ENCODE data around the gene MCTP1.
"Not testable (repeated sequence)": the region's sequence is repeated elsewhere in the genome, so short reads cannot be mapped to it uniquely, and the experiment has no call there.

Gene MCTP1

DNA sequence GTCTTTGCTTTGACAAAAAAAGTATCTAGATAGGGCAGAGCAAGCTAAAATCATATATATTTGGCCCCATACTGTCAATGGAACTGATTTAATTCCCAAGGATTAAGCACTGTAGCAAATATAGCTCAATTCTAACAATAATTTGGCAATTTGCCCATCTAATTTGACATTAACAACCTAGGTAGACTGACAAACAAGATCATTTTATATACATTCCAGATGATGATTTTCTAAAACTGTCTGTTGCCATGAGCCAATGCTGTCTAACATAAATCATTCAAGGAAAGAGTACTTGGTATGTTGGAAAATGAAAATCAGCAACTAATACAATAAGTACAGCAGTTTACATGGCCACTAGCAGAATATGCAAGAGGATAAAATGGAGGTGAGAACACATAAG is 32.1 kb downstream of the MCTP1 start:
- DNase-seq (ENCODE audit: low read depth in 3 of 3): no peak

DNA sequence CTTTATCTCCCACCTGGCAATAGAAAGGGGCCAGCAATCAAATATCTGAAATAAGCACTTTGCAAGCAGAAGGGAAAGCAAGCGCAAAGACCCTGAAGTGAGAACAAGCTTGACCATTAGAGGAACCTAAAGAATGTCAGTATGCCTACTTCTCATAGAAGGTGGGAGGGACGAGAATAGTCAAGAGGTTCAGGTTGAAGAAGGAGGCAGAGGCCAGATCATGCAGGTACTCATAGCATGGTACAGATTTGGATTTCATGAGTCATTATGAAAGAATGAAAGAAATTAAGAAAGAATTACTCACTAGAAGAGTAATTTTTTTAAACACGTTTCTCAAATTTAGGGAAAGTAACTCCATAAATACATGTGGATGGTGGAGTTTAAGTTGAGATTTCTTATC is 33.7 kb downstream of the MCTP1 start:
- DNase-seq (ENCODE audit: low read depth in 3 of 3): no peak

DNA sequence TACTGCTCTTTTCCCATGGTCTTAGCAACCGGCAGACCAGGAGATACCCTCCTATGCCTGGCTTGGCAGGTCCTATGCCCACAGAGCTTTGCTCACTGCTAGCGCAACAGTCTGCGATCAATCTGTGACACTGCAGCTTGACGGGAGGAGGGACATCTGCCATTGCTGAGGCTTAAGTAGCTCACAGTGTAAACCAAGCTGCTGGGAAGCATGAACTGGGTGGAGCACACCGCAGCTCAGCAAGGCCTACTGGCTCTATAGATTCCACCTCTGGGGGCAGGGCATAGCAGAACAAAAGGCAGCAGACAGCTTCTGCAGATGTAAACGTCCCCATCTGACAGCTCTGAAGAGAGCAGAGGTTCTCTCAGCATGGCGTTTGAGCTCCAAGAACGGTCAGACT is 40.4 kb downstream of the MCTP1 start:
- DNase-seq (ENCODE audit: low read depth in 3 of 3): no peak

DNA sequence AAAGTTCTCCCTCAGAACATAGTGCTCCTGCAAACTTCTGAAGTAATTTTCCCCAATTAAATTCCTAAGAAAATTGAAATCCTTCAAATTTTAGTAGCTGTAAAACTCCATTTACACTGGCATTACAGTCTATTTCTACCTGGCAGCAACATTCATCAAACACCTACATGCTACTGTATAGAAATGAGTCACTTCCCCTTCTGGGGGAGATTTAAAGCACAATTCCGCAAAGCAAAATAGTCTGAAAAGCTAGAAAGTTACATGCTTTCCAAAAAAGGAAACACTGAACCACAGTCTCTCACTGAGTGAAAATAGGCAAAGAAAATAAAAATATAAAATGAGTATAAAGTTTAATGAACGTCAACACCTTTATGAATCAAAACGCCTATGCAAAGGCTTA is 43.3 kb downstream of the MCTP1 start:
- no peak for DNase-seq (ENCODE audit: low read depth in 3 of 3)

DNA sequence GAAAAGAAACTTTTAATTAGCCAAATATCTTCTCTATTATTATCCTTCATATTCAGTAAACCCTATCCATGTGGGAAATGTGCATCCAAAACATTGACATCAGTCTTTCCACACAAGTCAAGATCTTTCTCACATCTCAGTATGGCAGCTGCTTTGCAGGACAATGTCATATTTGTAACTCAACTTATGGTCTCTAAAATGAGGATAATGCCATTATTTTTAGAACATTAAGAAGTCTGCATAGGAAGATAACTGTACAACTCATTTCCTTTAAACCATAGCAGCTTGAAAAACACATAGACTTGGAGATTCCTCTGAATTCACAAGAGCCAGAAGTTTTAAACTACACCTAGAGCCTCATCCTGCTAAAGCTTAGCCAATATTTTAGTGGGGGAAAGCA is 43.7 kb downstream of the MCTP1 start:
- no peak for DNase-seq (ENCODE audit: low read depth in 3 of 3)

DNA sequence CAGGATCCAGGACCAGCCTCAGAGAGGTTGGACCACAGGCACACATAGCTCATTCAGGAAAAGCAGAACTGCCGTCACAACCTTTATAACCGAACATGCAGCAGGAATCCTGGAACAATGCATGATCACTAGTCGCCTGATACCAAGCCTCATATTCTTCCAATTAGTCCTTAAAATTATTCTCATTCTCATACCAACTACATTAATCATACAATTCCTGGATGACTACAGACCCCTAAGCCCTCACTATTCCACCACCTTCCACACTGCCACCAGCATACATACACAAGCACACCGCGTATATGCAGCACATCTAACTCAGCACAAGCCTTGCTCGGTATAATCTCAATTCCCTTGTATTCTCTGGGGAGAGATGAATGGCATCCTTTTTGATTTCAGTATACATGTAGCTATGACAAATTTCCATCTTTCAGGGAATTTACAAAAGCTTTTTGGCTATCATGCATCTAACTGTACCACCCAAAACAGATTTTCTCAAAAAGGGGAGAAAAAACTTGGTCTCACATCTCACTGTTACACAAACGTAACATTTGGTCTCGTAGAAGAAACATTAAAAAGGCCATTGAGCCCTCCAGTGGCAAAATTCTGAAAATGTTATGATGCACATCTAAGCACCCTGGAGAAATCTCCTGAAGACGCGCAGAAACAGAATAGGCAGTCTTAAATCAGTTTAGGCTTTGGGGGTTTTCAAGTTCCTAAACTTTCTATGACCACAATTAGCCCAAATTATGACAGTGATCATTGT is 46.2 kb downstream of the MCTP1 start:
- DNase-seq (ENCODE audit: low read depth in 3 of 3): no peak

DNA sequence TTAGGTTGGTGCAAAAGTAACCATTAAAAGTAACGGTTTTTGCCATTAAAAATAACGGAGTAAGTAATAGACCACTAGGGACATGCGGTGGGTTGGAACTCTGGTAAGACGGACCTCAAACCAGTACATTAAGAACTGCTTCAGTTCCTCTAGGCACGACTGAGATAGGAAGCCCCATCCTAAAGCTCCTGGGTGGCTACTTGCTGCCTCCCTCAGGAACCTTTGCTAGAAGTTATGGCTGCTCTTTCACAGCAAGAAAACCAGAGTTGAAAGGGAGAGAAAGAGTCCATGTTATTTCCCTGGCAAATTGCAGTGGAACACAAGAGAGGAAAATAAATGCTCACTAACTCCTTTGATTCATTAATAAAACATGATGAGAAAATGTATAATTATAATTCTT is 47.6 kb downstream of the MCTP1 start:
- DNase-seq (ENCODE audit: low read depth in 3 of 3): no peak

DNA sequence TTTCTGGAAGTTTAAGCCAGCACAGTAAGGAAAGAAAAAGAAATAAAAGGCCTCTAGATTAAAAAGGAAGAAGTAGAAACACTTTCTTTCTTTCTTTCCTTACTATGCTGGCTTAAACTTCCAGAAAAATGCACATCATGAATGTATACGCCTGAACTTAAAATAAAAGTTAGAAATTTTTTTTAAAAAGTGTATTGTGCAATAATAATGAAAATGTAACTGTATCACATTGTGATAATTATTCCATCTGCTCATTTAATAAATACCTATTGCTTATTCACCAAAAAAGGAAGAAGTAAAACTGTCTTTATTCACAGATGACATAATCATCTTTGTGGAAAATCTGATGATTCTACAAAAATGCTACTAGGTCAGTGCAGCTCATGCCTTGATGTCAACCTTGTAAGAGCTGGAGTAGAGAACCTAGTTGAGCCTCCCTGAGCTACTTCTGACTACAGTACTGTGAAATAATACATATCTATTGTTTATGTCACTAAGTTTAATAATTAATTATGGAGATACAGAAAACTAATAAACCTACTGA is 49.4 kb downstream of the MCTP1 start:
- DNase-seq (ENCODE audit: low read depth in 3 of 3): no peak

DNA sequence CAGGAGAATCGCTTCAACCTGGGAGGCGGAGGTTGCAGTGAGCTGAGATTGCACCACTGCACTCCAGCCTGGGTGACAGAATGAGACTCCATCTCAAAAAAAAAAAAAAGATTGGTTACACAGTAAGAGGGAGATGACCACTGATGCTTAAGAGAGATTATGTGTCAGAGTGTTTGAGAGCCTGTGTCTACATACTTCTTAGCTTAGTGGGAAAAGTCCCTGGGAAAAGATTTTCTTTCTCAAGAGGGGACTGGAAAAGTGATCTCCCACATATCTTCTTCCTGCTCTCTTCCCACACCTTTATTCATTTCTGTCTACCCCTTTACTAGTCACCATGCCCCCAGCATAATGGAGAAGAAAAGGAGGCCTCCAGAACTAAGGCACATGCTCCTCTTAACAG is 55.2 kb downstream of the MCTP1 start:
- no peak for DNase-seq (ENCODE audit: low read depth in 3 of 3)

DNA sequence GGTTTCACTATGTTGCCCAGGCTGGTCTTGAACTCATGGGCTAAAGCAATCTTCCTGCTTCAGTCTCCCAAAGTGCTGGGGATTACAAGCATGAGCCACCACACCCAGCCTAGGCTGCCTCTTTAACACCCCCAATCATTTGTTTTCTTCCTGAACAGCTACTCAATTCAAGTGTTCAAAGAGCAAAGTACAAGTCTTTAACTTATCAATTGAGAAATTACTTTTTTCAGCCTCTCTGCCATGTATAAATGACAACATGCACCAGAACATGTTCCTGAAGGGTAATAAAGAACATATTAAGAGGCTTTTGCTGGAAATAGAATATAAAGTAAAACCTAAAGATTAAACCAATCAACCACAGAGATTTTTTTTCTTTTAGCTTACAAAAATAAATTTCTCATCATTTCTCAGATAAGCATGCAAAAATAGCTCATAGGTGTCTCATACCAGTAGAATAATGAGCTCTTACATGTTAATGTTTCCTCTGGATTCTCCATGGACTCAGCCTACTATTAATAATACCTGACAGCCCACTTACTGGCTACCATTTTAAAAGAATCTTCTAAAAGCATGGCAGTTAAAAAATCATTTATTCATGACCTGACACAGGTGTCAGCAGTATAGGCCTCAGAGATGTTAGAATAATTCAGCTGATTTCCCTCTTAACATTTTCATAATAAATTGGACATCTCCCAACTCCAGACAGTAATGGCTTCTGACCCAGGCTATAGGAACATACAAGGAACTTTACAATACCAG is 60.0 kb downstream of the MCTP1 start:
- no peak for DNase-seq (ENCODE audit: low read depth in 3 of 3)

DNA sequence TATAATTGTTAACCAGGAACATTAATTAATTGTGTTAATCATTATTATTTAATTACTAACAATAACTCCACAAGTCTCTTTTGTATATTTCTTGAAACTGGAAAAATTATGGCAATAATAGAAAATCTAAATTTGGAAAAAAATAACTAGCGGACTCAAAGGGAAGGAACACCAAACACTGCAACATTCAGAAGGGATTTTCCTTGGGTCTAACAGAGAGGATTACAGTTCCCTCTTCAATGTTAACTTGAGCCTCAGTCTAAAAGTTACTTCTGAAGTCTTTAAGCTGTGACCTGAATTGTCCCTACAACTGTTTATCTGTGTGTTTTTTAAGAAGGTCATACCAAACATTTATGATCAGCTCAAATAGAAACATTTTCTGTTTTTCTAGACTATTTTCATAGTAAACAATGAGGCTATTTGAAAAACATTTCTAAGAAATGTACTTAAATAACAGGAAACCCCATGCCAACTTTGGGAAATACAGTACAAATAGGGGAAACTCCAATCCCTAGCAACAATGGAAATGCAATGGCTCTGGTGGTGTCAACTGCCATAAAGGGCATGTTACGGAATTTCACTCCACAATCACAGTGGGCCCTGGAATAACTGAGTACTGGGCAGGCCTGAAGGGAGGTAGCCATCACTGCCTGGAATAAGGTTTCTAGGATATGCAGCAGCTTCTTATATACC is 61.2 kb downstream of the MCTP1 start:
- no peak for DNase-seq (ENCODE audit: low read depth in 3 of 3)

DNA sequence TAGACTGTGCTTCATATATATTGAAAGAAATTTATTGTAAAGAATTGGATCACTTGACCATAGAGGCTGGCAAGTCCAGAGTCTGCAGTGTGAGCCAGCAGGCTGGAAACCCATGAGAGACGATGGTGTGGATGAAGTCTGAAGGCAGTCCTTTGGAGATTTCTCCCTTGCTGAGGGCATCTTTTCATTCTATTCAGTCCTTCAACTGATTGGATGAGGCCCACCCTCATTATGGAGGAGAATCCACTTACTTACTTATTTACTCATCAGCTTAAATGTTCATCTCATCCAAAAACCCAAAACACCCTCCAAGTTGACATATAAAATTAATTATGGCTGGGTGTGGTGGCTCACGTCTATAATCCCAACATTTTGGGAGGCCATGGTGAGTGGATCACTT is 62.1 kb downstream of the MCTP1 start:
- DNase-seq (ENCODE audit: low read depth in 3 of 3): no peak

DNA sequence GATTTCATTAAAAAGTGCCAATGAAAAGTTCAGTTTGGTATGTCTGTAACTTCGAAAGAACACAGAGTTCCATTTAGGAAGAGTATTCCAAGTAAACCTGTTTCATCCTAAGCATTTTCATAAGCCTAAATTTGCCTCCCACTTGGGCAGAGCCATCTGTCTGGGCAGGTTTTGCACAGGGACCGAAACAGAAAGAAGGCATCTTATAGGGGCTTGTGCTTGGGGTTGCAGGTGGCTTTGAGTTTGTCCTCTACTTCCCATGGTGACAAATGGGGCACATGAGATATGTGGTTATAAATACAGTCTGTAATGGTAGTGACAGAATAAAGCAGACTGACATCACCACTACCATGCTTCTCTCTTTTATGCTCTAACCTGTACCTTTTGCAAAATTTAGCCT is 63.7 kb downstream of the MCTP1 start:
- DNase-seq (ENCODE audit: low read depth in 3 of 3): no peak

DNA sequence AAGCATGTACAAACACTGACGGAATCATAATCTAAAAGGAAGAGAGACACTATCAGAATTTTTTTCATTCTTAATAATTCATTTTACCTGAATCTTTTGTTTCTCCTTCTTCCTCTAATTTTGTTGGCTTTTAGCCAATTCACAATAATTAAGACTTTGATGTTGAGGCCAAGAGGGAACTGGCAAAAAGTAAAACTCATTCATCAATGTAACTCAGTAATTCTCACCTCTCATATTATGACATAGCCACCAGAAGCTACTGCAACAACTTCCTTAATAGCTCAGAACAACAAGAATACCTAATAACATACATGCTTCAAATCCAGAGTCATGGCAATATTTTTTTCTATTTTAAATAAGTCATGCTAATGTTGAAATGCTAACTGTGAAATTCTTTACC is 64.5 kb downstream of the MCTP1 start:
- DNase-seq (ENCODE audit: low read depth in 3 of 3): no peak

DNA sequence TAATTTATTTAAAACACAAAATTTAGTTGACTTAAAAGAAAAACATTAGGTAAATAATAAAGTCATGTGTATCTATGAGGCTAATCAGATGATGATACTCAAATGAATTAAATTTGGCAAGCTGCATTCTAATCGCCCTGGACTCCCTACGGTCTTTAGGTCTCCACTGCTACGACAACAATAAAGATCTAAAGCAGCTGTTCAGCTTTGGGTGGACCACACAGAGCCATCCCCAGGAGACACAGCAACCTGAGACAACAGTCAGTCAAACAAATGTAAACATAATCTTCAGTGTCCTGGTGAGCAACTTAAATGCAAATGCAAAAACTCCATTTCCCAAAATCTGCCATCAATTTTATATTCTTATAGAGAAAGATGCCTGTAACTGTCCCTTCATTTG is 65.5 kb downstream of the MCTP1 start:
- no peak for DNase-seq (ENCODE audit: low read depth in 3 of 3)

DNA sequence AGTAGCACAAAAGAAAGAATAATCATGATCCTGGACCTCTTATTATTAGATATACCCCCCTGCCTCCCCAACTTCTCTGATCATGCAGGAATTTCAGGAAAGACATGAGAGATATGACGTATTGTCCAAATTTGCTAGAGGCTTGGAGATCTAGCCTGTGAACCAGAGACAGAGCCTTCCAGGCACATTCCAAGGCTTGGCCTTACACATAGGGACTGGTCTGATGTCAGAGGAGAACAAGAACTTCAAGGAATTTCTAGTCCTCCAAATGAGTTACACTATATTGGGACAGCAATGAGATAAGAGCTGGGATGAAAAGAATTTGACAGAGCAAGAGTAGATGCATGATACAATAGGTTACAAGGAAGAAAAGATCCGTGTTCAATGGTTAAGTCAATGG is 67.0 kb downstream of the MCTP1 start:
- DNase-seq (ENCODE audit: low read depth in 3 of 3): no peak

DNA sequence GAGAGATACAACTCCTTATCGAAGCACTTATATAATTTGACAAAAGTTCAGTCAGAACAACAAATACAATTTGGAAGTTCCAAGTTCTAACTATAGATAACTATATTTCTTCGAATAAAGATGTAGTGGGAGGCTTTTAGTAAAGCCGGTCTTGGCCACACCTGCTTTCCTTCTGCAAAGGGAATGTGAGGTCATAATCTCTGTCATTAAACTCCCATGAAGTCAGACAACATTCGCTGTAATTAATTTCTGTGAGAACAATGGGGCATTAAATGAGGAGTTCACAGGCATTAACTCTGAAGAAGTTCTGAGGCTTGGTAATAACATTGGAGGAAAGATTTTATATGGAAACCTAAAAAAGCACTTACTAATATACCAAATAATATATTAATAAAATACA is 67.5 kb downstream of the MCTP1 start:
- no peak for DNase-seq (ENCODE audit: low read depth in 3 of 3)

DNA sequence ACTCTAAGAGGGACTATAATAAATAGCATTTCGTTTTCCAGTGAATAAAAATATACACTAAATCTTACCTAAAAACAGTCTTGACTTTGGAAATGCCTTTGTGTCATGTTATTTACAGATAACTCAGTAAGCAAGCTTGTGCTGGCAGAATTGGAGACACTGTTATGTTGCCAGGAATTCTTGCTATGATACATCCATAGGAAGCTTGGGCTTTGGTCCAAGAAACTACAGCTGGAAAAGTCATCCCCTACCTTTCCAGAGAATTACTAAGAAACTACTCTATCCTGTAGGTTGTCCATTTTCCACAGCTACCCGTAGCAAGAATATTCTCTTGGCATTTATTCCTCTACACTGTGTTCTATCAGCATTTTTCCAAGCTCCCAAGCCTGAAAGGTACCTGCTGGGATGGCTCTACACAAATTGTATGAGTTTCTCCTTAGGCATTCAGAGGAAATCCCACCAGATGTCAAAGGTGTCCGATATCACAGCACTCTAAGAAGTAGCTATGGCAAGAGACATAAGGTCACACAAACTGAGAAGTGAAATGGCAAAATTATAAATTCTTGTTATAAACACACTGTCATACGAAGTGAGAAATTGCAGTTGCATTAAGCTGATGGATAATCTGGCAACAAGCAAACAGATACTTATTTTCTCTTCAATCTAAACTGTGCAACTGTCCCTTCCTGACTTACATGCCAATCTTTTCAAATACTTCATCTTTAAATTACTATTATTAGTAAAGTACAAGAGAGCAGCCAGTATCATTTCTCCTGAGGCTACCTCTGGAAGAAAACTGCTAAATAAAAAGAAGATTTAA is 68.5 kb downstream of the MCTP1 start:
- DNase-seq (ENCODE audit: low read depth in 3 of 3): no peak

DNA sequence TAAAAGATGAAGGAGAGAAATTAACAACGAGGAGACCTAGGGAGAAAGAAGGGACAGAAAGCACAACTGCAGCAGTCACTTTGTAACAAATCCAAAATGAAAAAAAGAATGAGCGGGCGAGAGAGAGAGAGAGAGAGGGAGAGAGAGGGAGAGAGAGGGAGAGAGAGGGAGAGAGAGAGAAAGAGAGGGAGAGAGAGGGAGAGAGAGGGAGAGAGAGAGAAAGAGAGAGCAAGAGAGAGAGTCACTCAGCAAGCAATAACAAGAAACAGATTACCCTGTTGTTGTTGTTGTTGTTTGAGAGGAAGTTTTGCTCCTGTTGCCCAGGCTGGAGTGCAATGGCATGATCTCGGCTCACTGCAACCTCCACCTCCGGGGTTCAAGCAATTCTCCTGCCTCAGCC is 77.1 kb downstream of the MCTP1 start:
- DNase-seq (ENCODE audit: low read depth in 3 of 3): not testable (repeated sequence)

DNA sequence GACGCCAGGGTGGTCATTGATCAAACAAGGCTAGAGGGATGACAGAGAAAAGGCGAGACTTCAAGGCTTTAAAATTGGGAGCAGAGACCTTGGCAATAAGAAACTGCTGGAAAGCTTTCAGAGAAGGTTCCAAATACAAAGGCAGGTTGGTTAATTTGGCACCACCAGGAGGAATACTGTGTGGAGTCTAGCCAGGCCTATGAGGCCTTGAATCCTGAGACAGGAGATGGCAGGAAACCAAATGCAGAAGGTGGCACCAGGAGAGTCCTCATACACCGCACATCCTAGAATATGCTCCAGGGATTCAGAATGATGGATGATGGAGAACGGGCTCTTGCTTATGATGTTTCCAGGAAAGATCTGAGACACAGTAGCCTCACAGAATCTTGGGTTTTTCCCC is 90.0 kb downstream of the MCTP1 start:
- DNase-seq (ENCODE audit: low read depth in 3 of 3): no peak

DNA sequence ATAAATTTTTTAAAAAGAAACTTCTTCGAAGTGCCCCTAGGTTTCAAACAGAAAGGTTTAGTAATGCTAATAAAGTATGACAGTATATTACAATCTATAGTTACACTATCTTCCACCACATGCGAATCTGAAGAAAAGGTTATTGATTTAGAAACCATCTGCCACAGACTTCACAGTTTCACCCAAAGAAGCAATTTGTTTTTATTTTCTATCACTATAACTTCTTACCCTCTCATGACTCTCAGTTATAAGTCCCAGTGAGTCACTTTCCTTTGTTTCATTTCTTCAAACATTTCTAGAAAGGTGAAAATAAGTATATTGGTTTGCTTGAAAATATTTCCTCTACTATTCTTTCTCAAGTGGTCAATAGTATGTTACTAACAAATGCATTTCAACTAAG is 93.6 kb downstream of the MCTP1 start:
- no peak for DNase-seq (ENCODE audit: low read depth in 3 of 3)

DNA sequence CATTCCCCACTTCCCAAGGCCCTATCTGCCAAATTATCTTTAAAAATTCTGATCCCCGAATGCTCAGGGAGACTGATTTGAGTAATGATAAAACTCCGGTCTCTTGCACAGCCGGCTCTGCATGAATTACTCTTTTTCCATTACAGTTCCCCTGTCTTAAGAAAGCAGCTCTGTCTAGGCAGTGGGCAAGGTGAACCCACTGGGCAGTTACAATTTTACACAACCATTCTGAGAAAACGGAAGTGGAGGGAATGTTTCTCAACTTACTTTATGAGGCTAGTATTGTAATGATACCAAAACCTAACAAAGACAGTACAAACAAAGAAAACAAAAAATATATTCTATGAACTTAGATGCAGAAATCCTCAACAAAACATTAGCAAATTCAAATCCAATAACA is 100.0 kb downstream of the MCTP1 start:
- DNase-seq (ENCODE audit: low read depth in 3 of 3): no peak
